ENCODE measurements around the gene SRCAP.
A peak's percentile ranks its signal among the peaks of the same experiment; 100 is the strongest.

GRCh38 chr16:30658731-30659506 lies 40.1 kb upstream of the SRCAP start:
- TF ChIP-seq CTCF (IDR thresholded peaks at IDR 0.05) (peak in 3 of 4 experiments; percentile 19 to 35 (median 31)), POLR2AphosphoS5 (IDR thresholded peaks at IDR 0.05) (no peak), POLR2A (IDR thresholded peaks at IDR 0.05) (peak; percentile 16 to 36), EP300 (IDR thresholded peaks at IDR 0.05) (no peak)
